Activated CD4-positive, alpha-beta T cell treated with anti-CD3 and anti-CD28 coated beads for 36 hours (primary cell): ENCODE results near the gene REXO1. TPM values are rescaled to one million over a fixed set of nuclear protein-coding genes. Genes with fewer than 3 reads are reported as not detected.

Experiments
- ATAC-seq: fragments of 200-7000 bp; cut with Tn5 transposase; one replicate; pipeline ENCODE4 v1.10.0; 2021; ENCODE audit warnings: mild to moderate bottlenecking, moderate library complexity
- CTCF ChIA-PET: fragments of 350-600 bp; sonication (Branson Sonifier 250); formaldehyde crosslinking; loops from one replicate; lab custom pipeline; 2021; ENCODE audit warnings: antibody characterized with exemption; lab: Charles Lee
- POLR2A ChIA-PET: fragments of 350-600 bp; sonication (Branson Sonifier 250); formaldehyde crosslinking; loops from one replicate; lab custom pipeline; 2021; ENCODE audit warnings: antibody characterized with exemption, inconsistent platforms; lab: Charles Lee
- DNase-seq: peaks from one replicate; pipeline ENCODE4 v3.0.0-alpha.2; 2020
- H3K27ac Mint-ChIP-seq: one replicate; pipeline ENCODE4 v1.8.0; 2021; ENCODE audit warnings: mixed read lengths
- H3K27me3 Mint-ChIP-seq: one replicate; pipeline ENCODE4 v1.8.0; 2021; ENCODE audit warnings: mixed read lengths
- H3K36me3 Mint-ChIP-seq: one replicate; pipeline ENCODE4 v1.8.0; 2021; ENCODE audit warnings: low read depth, mixed read lengths
- H3K4me1 Mint-ChIP-seq: one replicate; pipeline ENCODE4 v1.8.0; 2021; ENCODE audit warnings: mixed read lengths
- H3K4me3 Mint-ChIP-seq: one replicate; pipeline ENCODE4 v1.8.0; 2021; ENCODE audit warnings: mild to moderate bottlenecking, moderate library complexity, mixed read lengths
- H3K9me3 Mint-ChIP-seq: one replicate; pipeline ENCODE4 v1.8.0; 2021; ENCODE audit warnings: low read depth, mixed read lengths
- intact Hi-C, 2 experiments: fragments of 100-400 bp; cut with DNase I in 1 of 2; cut with micrococcal nuclease in 1 of 2; formaldehyde crosslinking; loops; one replicate each; pipeline versions ENCODE4 v1.14.2 to v1.15.1; 2022 to 2024; cut with DNase I, micrococcal nuclease
- total RNA-seq, 2 experiments: library from RNA; stranded (reverse); gene quantifications; one replicate each; pipeline ENCODE4 v1.2.3, GENCODE V29; 2021

The REXO1 gene
- total RNA-seq, 2 experiments from 2014 or later: 39.3 to 49.8 TPM

GRCh38 chr19:1811942-1812425 is 36.3 kb downstream of the REXO1 start, which contains the start of gene ATP8B3:
Gene ATP8B3, minus strand, starts transcription at chr19:1812276. Its CDS starts 540 bp downstream, at chr19:1811736.
- intact Hi-C loops: loop anchor here in 1 of 2 experiments (1.0 to 5.0 kb wide), 14 partner anchors 36 to 1465 kb away; partner anchors contain the start of genes ADAMTSL5, CSNK1G2, DAZAP1 and MBD3
- H3K4me1 Mint-ChIP-seq: peaks cover 14% of the 10 kb centered on the region
- peak; percentile 11 for ATAC-seq
- CTCF ChIA-PET: no interaction called here
- H3K4me3 Mint-ChIP-seq: peak within 1 kb of the TSS; percentile 77
- peaks cover 6% of the 10 kb centered on the region for H3K36me3 Mint-ChIP-seq
- peak within 1 kb of the TSS; percentile 90 for H3K27ac Mint-ChIP-seq
- POLR2A ChIA-PET: no interaction called here
- H3K27me3 Mint-ChIP-seq: no peaks in the 10 kb centered on the region
- no peaks in the 10 kb centered on the region for H3K9me3 Mint-ChIP-seq
- DNase-seq: no peak

DNA sequence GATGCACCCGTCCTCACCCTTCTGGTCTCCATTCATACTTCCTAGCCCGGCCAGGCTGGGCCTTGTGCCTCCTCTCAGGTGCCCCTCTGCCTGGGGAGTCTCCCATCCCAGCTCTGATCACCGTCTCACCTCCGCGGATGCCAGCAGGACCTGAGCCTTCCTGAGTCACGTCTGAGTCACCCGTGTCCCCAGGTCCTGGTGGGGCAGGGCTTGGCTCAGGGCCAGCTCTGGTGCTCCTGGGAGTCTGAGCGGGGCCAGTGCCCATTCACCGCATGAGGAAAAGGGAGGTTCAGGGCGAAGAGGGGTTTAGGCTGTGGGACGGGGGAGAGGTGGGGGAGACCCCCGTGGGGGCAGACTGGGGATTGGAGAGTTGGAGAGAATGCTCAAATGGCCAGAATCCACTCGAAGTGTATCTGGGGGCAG is 36.8 kb downstream of the REXO1 start:
- peak overlapping the region; percentile 77 for H3K4me3 Mint-ChIP-seq
- H3K27ac Mint-ChIP-seq: no peak overlapping the region
- H3K9me3 Mint-ChIP-seq: no peaks in the 10 kb centered on the region
- DNase-seq (peak; percentile 80), ATAC-seq (no peak)
- intact Hi-C loops: loop anchor here in 1 of 2 experiments (5.0 kb wide), 1 partner anchor 1466 kb away; no protein-coding TSS in a partner anchor
- peaks cover 6% of the 10 kb centered on the region for H3K36me3 Mint-ChIP-seq
- H3K27me3 Mint-ChIP-seq: no peaks in the 10 kb centered on the region
- H3K4me1 Mint-ChIP-seq: peaks cover 14% of the 10 kb centered on the region
- CTCF ChIA-PET: interaction anchor here (0.6 kb wide), 1 partner anchor 44 kb away, joined by 3 read pairs; no protein-coding TSS in a partner anchor
- POLR2A ChIA-PET: no interaction called here

GRCh38 chr19:1810439-1811160 is 37.7 kb downstream of the REXO1 start:
- no peak overlapping the region for H3K27ac Mint-ChIP-seq
- ATAC-seq (no peak), DNase-seq (no peak)
- H3K4me3 Mint-ChIP-seq: no peak overlapping the region
- H3K36me3 Mint-ChIP-seq: peaks cover 3% of the 10 kb centered on the region
- POLR2A ChIA-PET: no interaction called here
- no peaks in the 10 kb centered on the region for H3K27me3 Mint-ChIP-seq
- peaks cover 14% of the 10 kb centered on the region for H3K4me1 Mint-ChIP-seq
- intact Hi-C loops: loop anchor here in 1 of 2 experiments (5.0 kb wide), 1 partner anchor 1467 kb away; no protein-coding TSS in a partner anchor
- H3K9me3 Mint-ChIP-seq: no peaks in the 10 kb centered on the region
- CTCF ChIA-PET: no interaction called here

GRCh38 chr19:1809678-1810077 is 38.6 kb downstream of the REXO1 start:
- peaks cover 14% of the 10 kb centered on the region for H3K4me1 Mint-ChIP-seq
- DNase-seq (no peak), ATAC-seq (no peak)
- H3K4me3 Mint-ChIP-seq: no peak overlapping the region
- intact Hi-C loops: loop anchor here in 1 of 2 experiments (5.0 kb wide), 1 partner anchor 1468 kb away; no protein-coding TSS in a partner anchor
- no peaks in the 10 kb centered on the region for H3K36me3 Mint-ChIP-seq
- POLR2A ChIA-PET: no interaction called here
- H3K9me3 Mint-ChIP-seq: no peaks in the 10 kb centered on the region
- CTCF ChIA-PET: no interaction called here
- H3K27me3 Mint-ChIP-seq: no peaks in the 10 kb centered on the region
- no peak overlapping the region for H3K27ac Mint-ChIP-seq

DNA sequence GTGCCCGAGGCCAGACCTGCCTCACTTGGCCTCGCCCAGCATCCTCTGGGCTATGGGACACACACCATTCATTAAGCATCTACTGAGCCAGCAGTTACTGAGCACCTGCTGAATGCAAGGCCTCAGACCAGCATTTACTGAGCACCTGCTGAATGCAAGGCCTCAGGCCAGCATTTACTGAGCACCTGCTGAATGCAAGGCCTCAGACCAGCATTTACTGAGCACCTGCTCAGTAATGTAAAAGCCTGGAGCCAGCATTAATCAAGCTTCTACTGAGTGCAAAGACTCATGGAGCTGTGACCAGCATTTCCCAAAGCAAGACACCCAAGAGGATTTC is 39.9 kb downstream of the REXO1 start:
- Mint-ChIP-seq H3K4me3 (no peak overlapping the region), H3K27ac (no peak overlapping the region), H3K27me3 (no peaks in the 10 kb centered on the region), H3K36me3 (no peaks in the 10 kb centered on the region), H3K9me3 (no peaks in the 10 kb centered on the region), H3K4me1 (peaks cover 14% of the 10 kb centered on the region)
- no peak for ATAC-seq
- no peak for DNase-seq
- intact Hi-C loops: no loop called here
- ChIA-PET POLR2A (no interaction called here), CTCF (no interaction called here)

DNA sequence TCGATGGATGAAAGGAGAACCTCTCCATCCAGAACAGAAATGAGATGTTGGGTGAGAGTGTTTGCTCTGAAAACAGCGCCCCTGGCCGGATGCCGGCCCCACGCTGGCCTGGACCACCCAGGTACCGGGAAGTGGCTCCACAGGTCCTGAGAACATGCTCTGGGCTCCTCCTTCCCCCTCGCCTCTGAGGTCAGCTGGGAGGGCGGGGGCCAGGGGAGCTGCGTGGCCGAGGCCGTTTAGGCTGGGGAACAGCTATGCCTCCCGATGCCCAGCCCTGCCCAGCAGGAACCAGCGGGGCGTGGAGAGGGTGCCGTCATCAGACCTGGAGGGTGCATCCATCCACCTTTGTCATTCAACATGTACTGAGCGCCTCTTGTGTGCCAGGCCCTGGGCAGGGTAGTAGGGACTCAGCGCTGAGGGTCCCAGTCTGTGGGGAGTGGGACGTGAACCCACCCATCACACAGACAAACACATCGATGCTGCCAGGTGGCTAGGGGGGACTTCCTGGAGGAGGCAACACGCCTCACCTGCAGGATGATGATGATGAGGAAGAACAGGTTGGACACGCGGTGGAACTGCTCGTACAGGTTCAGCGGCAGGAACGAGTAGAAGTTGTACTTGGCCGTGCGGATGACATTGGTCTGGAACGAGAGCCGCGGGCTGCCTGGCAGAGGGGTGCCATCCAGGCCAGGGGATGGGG is 40.4 kb downstream of the REXO1 start:
- CTCF ChIA-PET: interaction anchor here (1.0 kb wide), 1 partner anchor 12 kb away, joined by 3 read pairs; no protein-coding TSS in a partner anchor

GRCh38 chr19:1807030-1807694 is 41.1 kb downstream of the REXO1 start:
- Mint-ChIP-seq H3K4me1 (peaks cover 5% of the 10 kb centered on the region), H3K27me3 (no peaks in the 10 kb centered on the region), H3K27ac (no peak overlapping the region), H3K36me3 (no peaks in the 10 kb centered on the region), H3K9me3 (no peaks in the 10 kb centered on the region), H3K4me3 (no peak overlapping the region)
- DNase-seq (no peak), ATAC-seq (no peak)
- POLR2A ChIA-PET: no interaction called here
- CTCF ChIA-PET: interaction anchor here (0.6 to 1.0 kb wide), 2 partner anchors 11 to 31 kb away, joined by 3 read pairs; no protein-coding TSS in a partner anchor
- intact Hi-C loops: no loop called here

More for the DNA sequence above, 40.4 kb downstream of the REXO1 start:
- ATAC-seq (no peak), DNase-seq (no peak)
- intact Hi-C loops: no loop called here
- POLR2A ChIA-PET: no interaction called here
- no peak overlapping the region for H3K4me3 Mint-ChIP-seq
- H3K27me3 Mint-ChIP-seq: no peaks in the 10 kb centered on the region
- peaks cover 10% of the 10 kb centered on the region for H3K4me1 Mint-ChIP-seq
- no peak overlapping the region for H3K27ac Mint-ChIP-seq
- H3K36me3 Mint-ChIP-seq: no peaks in the 10 kb centered on the region
- H3K9me3 Mint-ChIP-seq: no peaks in the 10 kb centered on the region

- intact Hi-C loops: no loop called here
- H3K27ac Mint-ChIP-seq: no peak overlapping the region
- H3K4me3 Mint-ChIP-seq: no peak overlapping the region
- CTCF ChIA-PET: interaction anchor here (0.6 to 1.0 kb wide), 2 partner anchors 10 to 32 kb away, joined by 3 read pairs; no protein-coding TSS in a partner anchor
- no peaks in the 10 kb centered on the region for H3K9me3 Mint-ChIP-seq
- no peaks in the 10 kb centered on the region for H3K36me3 Mint-ChIP-seq
- POLR2A ChIA-PET: no interaction called here
- peaks cover 1% of the 10 kb centered on the region for H3K4me1 Mint-ChIP-seq
- ATAC-seq (no peak), DNase-seq (no peak)
- H3K27me3 Mint-ChIP-seq: no peaks in the 10 kb centered on the region
These were observed 41.9 kb downstream of the REXO1 start for GRCh38 chr19:1806184-1807029.

DNA sequence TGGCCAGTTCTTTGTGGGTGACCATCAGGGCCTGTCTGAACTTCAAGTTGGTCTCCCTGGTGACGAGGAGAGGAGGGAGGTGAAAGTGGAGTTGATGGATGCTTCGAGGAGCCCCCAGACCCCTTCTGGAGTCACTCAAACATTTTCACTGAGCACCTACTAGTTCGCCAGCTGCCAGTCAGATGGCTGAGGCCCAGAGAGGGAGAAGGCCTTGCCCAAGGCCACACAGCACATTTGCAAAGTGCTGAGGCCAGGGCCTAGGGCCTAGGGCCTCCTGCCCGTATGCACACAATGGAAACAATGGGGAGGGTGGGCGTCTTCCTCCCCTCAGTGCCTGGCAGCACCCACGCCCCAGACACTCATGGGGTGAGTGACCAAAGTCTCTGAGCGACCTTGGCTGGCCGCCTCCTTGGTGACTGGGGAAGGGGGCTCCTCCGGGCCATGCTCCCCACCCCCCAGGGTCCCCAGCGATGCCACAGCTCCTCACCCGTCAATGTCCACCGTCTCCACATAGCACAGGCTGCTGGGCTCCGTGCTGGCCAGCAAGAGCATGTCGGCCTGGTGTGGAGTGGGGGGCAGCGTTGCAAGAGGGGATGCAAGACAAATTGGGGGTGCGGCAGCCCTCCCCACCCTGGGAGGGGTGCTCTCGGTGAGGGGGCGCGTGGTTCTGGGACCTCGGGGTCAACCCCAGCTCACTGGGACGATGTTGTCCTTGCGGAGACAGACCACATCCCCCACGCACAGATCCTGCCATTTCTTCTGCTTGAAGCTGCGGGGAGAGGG is 42.7 kb downstream of the REXO1 start:
- Mint-ChIP-seq H3K9me3 (no peaks in the 10 kb centered on the region), H3K4me1 (no peaks in the 10 kb centered on the region), H3K27ac (no peak overlapping the region), H3K36me3 (no peaks in the 10 kb centered on the region), H3K27me3 (no peaks in the 10 kb centered on the region), H3K4me3 (no peak overlapping the region)
- ATAC-seq: no peak
- ChIA-PET CTCF (interaction anchor here (1.0 kb wide), 1 partner anchor 9 kb away, joined by 4 read pairs; no protein-coding TSS in a partner anchor), POLR2A (no interaction called here)
- DNase-seq: no peak
- intact Hi-C loops: no loop called here

DNA sequence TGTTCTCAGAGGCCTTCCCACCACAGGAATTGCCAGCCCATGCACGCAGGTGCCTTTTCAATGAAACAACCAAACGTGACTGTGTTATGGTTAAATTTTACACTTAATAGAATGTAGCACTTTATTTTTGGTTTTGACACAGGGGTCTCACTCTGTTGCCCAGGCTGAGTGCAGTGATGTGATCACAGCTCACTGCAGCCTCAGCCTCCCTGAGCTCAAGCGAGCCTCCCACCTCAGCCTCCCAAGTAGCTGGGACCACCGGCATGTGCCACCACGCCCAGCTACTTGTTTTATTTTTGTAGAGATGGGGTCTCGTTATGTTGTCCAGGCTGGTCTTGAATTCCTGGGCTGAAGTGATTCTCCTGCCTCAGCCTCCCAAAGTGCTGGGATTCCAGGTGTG is 43.4 kb downstream of the REXO1 start:
- Mint-ChIP-seq H3K27ac (no peak overlapping the region), H3K9me3 (no peaks in the 10 kb centered on the region), H3K36me3 (no peaks in the 10 kb centered on the region), H3K4me1 (no peaks in the 10 kb centered on the region), H3K4me3 (no peak overlapping the region), H3K27me3 (no peaks in the 10 kb centered on the region)
- intact Hi-C loops: no loop called here
- ATAC-seq (no peak), DNase-seq (no peak)
- POLR2A ChIA-PET: no interaction called here
- CTCF ChIA-PET: interaction anchor here (1.0 to 1.1 kb wide), 2 partner anchors 10 to 23 kb away, joined by 3 to 4 read pairs; no protein-coding TSS in a partner anchor
